ENCODE measurements around the gene CD46. TPM values are rescaled to one million over a fixed set of nuclear protein-coding genes. Genes with fewer than 3 reads are reported as not detected.

The CD46 gene
- total RNA-seq, 4 donors from 2014 or later, result 89.7 to 259 (median 108) TPM

DNA sequence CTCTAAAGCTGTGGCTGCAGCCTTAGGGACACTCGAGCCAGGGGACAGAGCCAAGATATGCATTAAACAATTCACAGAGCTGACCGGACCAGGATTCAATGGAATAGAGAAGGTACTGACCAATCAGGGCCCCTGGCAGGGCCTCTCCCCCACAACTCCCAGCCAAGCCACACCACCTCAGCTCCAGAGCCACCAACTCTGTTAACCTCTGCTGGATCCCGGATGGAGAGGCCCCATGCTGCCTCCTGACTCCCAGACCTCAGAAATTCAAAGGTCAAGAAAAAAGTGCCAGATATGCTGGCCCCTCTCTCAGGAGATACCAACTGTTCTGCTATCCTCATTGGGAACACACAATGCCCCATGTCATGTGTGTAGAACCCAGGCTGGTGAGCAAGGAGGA lies 62.1 kb downstream of the CD46 start:
- TF ChIP-seq EP300 (IDR thresholded peaks at IDR 0.05), result no peak
- TF ChIP-seq CTCF (IDR thresholded peaks at IDR 0.05), result no peak
- TF ChIP-seq POLR2A (IDR thresholded peaks at IDR 0.05), result no peak
- no peak for TF ChIP-seq POLR2AphosphoS5 (IDR thresholded peaks at IDR 0.05)
- Histone ChIP-seq H3K4me3 (no peak overlapping the region), H3K27me3 (no peaks in the 10 kb centered on the region), H3K36me3 (peaks cover 85% of the 10 kb centered on the region), H3K4me1 (peaks cover 92% of the 10 kb centered on the region), H3K27ac (no peak overlapping the region), H3K9me3 (no peaks in the 10 kb centered on the region)
- DNase-seq (ENCODE audit: low spot score in 2 of 2), result peak in 1 of 2 donors; percentile 56
- WGBS, result 78% methylated on average over 3 of the region's 3 CpGs

DNA sequence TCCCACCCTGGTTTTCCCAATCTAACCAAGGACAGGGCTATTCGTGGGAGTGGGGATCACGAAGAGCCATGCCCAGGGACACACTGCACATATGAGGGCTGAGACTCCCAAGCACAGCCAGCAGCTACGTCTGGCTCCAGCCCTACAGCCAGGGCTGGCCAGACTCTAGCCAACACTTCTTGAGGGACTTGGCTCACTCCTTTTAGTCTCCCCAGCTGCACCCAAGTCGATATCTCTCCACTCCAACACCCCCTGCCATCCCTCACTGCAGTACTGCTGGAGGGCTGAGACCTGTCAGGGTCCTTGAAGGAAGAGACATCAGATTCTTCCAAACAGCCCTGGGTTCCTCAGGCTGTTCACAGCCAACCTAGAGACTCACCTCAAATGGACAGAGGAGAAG lies 62.6 kb downstream of the CD46 start:
- no peak for DNase-seq (ENCODE audit: low spot score in 2 of 2)
- H3K4me3 ChIP-seq, result no peak overlapping the region
- WGBS, result 64% methylated on average over 4 of the region's 4 CpGs
- peaks cover 79% of the 10 kb centered on the region for H3K36me3 ChIP-seq
- H3K27ac ChIP-seq, result no peak overlapping the region
- H3K27me3 ChIP-seq, result no peaks in the 10 kb centered on the region
- no peaks in the 10 kb centered on the region for H3K9me3 ChIP-seq
- TF ChIP-seq POLR2A (IDR thresholded peaks at IDR 0.05), result no peak
- no peak for TF ChIP-seq POLR2AphosphoS5 (IDR thresholded peaks at IDR 0.05)
- peaks cover 91% of the 10 kb centered on the region for H3K4me1 ChIP-seq

GRCh38 chr1:207815466-207815865 lies 63.6 kb downstream of the CD46 start:
- peak; percentile 54 to 62 for DNase-seq (ENCODE audit: low spot score in 2 of 2)
- Histone ChIP-seq H3K4me3 (no peak overlapping the region), H3K27ac (no peak overlapping the region), H3K36me3 (peaks cover 74% of the 10 kb centered on the region), H3K27me3 (no peaks in the 10 kb centered on the region), H3K4me1 (peaks cover 94% of the 10 kb centered on the region), H3K9me3 (no peaks in the 10 kb centered on the region)
- WGBS, result 66% methylated on average over 8 of the region's 8 CpGs
- TF ChIP-seq POLR2AphosphoS5 (IDR thresholded peaks at IDR 0.05) (no peak), EP300 (IDR thresholded peaks at IDR 0.05) (no peak), POLR2A (IDR thresholded peaks at IDR 0.05) (no peak), CTCF (IDR thresholded peaks at IDR 0.05) (no peak)

GRCh38 chr1:207815913-207816291 lies 64.0 kb downstream of the CD46 start:
- peaks cover 94% of the 10 kb centered on the region for H3K4me1 ChIP-seq
- DNase-seq (ENCODE audit: low spot score in 2 of 2), result peak; percentile 38 to 50
- 77% methylated on average over 2 of the region's 2 CpGs for WGBS
- no peaks in the 10 kb centered on the region for H3K9me3 ChIP-seq
- no peak for TF ChIP-seq POLR2AphosphoS5 (IDR thresholded peaks at IDR 0.05)
- TF ChIP-seq CTCF (IDR thresholded peaks at IDR 0.05), result no peak
- TF ChIP-seq POLR2A (IDR thresholded peaks at IDR 0.05), result no peak
- no peak for TF ChIP-seq EP300 (IDR thresholded peaks at IDR 0.05)
- no peaks in the 10 kb centered on the region for H3K27me3 ChIP-seq
- H3K4me3 ChIP-seq, result no peak overlapping the region
- peaks cover 69% of the 10 kb centered on the region for H3K36me3 ChIP-seq
- no peak overlapping the region for H3K27ac ChIP-seq

- TF ChIP-seq POLR2AphosphoS5 (IDR thresholded peaks at IDR 0.05), result no peak
- no peak for TF ChIP-seq EP300 (IDR thresholded peaks at IDR 0.05)
- no peak for TF ChIP-seq POLR2A (IDR thresholded peaks at IDR 0.05)
- TF ChIP-seq CTCF (IDR thresholded peaks at IDR 0.05), result no peak
- WGBS, result 87% methylated on average over 7 of the region's 7 CpGs
- H3K4me3 ChIP-seq, result peak overlapping the region; percentile 12
Observed at GRCh38 chr1:207817166-207817565, 65.3 kb downstream of the CD46 start.

More at GRCh38 chr1:207817166-207817565, 65.3 kb downstream of the CD46 start:
- H3K4me1 ChIP-seq, result peaks cover 95% of the 10 kb centered on the region
- peaks cover 59% of the 10 kb centered on the region for H3K36me3 ChIP-seq
- H3K27ac ChIP-seq, result no peak overlapping the region
- H3K27me3 ChIP-seq, result no peaks in the 10 kb centered on the region
- no peaks in the 10 kb centered on the region for H3K9me3 ChIP-seq
- peak; percentile 41 to 47 for DNase-seq (ENCODE audit: low spot score in 2 of 2)
